Hepatocyte (in vitro differentiated cells): ENCODE measurements around the gene PIP4P1.

Experiments used
- EZH2phosphoT487 ChIP-seq: fragments of 200-600 bp; sonication (generic); IDR thresholded peaks from one replicate; pipeline ENCODE4 v1.6.1; 2018; ENCODE audit warnings: antibody characterized with exemption, mild to moderate bottlenecking, low read depth, moderate library complexity; ENCODE audit not compliant: unreplicated experiment, severe bottlenecking
- TF ChIP-seq, protein P1 (sequence below): fragments of 200-600 bp; sonication (generic); IDR thresholded peaks from 2 replicates; pipeline ENCODE4 v1.5.1; 2016; ENCODE audit warnings: antibody characterized with exemption, mild to moderate bottlenecking; ENCODE audit not compliant: poor library complexity

DNA sequence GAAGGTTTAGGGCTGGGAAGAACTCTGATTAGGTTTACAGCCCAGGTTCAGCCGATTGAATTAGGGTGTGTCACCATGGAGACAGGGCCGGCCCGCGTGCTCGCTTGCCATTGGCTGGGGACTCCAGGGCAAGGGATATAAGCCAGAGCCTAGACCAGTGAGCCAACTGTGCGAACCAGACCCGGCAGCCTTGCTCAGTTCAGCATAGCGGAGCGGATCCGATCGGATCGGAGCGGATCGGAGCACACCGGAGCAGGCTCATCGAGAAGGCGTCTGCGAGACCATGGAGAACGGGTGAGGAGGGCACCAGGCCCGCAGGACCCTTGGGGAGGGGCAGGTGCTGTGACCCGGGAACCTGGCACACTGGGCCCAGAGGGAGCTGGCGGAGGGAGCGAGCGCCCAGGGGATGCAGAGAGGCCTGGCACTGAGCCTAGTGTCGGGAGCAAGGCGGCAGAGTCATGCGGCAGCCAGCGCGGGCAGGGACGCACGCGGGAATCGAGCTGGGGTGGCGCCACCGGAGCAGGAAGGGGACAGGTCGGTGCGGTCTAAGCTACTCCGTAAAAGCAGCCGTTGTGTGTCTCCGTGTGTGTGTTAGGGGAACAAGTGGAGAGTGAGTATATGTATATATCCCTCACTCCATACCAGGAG, 8.1 kb upstream of the PIP4P1 start, which contains the start of gene PNP:
- TF ChIP-seq, protein P1, sequence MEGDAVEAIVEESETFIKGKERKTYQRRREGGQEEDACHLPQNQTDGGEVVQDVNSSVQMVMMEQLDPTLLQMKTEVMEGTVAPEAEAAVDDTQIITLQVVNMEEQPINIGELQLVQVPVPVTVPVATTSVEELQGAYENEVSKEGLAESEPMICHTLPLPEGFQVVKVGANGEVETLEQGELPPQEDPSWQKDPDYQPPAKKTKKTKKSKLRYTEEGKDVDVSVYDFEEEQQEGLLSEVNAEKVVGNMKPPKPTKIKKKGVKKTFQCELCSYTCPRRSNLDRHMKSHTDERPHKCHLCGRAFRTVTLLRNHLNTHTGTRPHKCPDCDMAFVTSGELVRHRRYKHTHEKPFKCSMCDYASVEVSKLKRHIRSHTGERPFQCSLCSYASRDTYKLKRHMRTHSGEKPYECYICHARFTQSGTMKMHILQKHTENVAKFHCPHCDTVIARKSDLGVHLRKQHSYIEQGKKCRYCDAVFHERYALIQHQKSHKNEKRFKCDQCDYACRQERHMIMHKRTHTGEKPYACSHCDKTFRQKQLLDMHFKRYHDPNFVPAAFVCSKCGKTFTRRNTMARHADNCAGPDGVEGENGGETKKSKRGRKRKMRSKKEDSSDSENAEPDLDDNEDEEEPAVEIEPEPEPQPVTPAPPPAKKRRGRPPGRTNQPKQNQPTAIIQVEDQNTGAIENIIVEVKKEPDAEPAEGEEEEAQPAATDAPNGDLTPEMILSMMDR, result no peak
- TF ChIP-seq EZH2phosphoT487, result no peak
